Skeletal muscle cell (primary cell): ENCODE results near the gene SFSWAP.

Source experiments
- DNase-seq: peaks from one replicate; pipeline ENCODE4 v3.0.0-alpha.2; 2010; ENCODE audit warnings: low read depth
- H3K4me3 ChIP-seq: 2 replicates; pipeline ENCODE4 v1.5.1; 2011; ENCODE audit warnings: low read depth, mild to moderate bottlenecking, control low read depth, low read length, moderate library complexity

SFSWAP gene

DNA sequence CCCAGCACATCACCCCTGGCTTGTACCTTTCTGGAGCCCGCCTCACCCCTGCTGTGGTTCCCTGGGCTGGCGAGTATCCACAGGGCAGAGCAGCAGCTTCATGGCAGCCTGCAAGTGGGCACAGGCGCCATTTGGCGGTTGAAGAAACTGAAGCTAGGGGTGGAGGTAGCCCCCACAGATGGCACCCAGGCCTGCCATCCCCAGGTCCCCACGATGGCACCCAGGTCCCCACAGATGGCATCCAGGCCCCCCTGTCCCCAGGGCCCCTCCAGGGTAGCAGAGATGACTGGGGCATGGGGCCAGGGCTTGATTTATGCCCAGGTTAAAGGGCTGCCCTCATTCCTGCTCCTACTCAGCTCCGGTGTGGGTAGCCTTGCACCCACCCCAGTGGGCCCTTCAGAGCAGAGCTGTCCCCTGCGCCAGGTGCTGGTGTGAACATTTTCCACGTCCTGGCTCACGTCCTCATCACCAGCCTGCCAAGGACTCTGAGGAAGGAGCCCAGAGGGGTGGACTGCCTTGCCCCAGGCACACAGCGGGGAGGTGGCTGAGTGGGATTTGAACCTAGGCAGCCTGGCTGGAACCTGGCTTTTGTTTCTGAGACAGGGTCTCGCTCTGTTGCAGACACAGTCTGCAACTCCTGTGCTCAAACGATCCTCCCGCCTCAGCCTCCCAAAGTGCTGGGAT, 126.0 kb downstream of the SFSWAP start:
- H3K4me3 ChIP-seq: no peak overlapping the region
- no peak for DNase-seq

- H3K4me3 ChIP-seq: no peak overlapping the region
- no peak for DNase-seq
These were observed 129.9 kb downstream of the SFSWAP start for GRCh38 chr12:131840643-131841416.

DNA sequence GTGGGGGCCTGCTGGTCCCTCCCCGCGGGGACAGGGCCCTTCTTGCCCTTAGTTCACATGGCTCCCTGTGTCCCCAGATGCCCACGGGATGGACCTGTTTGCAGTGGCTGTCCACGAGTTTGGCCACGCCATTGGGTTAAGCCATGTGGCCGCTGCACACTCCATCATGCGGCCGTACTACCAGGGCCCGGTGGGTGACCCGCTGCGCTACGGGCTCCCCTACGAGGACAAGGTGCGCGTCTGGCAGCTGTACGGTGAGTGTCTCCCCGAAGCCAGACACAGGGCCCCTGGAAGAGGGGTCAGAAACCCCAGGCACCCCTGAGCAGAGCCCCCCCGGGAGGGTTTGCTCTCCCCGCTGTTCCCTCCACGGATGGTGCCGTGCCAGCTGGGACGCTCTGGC, 130.7 kb downstream of the SFSWAP start:
- H3K4me3 ChIP-seq: no peak overlapping the region
- DNase-seq: no peak

GRCh38 chr12:131842169-131842568, 131.3 kb downstream of the SFSWAP start:
- no peak for DNase-seq
- H3K4me3 ChIP-seq: no peak overlapping the region

GRCh38 chr12:131843527-131843926, 132.6 kb downstream of the SFSWAP start:
- DNase-seq: no peak

DNA sequence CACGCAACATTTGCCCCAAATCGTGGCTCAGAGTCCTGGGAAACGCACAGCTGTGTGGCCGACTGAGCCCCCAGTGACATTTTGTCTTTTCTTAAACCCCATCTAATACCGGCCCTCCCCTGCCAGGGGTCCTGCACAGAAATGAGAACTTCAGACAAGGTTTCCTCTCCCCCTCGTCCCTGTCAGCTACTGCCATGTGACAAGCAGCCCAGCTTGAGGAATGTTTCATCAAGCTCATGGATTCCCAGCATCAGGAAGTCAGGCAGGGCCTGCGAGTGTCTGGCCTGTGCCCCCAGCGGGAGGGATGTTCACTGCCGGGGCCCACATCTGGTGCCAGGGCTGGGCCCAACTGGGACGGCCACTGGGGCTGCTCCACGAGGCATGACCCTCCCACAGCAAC, 133.2 kb downstream of the SFSWAP start:
- no peak for DNase-seq
- no peak overlapping the region for H3K4me3 ChIP-seq

More at GRCh38 chr12:131843527-131843926, 132.6 kb downstream of the SFSWAP start:
- H3K4me3 ChIP-seq: no peak overlapping the region

DNA sequence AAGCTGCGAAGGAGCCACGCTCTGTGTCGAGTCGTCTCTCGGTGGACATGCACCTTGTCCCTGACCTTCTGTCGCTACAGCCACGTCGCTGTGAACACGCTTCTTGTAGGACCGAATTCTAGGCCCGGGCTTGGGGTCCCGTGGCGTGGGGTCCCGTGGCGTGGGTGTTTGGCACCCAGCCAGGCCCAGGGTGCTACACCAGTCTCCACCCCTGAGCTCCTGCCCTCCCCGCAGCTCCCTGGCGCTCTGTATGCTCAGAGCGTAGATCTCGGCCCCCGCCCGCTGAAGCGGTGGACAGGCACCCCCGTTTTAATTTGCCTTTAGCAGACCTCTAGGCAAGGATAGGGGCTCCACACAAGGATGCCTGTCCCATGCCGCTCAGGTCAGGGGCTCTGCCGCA, 133.8 kb downstream of the SFSWAP start:
- no peak overlapping the region for H3K4me3 ChIP-seq
- DNase-seq: no peak

GRCh38 chr12:131845121-131845520, 134.2 kb downstream of the SFSWAP start:
- H3K4me3 ChIP-seq: no peak overlapping the region
- no peak for DNase-seq

GRCh38 chr12:131847456-131847855, 136.6 kb downstream of the SFSWAP start:
- no peak for DNase-seq
- H3K4me3 ChIP-seq: no peak overlapping the region

DNA sequence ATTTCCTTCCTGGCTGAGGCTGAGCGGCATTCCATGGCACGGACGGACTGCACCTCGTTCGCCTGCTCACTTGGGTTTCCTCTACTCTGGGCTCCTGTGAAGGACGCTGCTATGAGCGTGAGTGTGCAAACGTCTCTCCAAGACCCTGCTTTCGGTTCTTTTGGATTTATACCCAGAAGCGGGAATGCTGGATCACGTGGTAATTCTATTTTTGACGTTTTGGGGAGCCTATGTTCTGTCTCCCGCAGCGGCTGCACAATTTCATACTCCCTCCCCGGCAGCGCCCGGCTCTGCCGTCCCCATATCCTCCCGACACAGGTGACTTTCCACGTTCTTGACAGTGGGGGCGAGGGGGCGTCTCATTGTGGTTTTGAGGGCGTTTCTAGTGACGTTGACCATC, 137.9 kb downstream of the SFSWAP start:
- no peak for DNase-seq
- H3K4me3 ChIP-seq: no peak overlapping the region
